GM23248 (cell line): Measurements from ENCODE around the gene QRICH2. TPM values are rescaled to one million over a fixed set of nuclear protein-coding genes. Genes with fewer than 3 reads are reported as not detected.
"Not testable (repeated sequence)": the region's sequence is repeated elsewhere in the genome, so short reads cannot be mapped to it uniquely, and the experiment has no call there.

ENCODE experiments used
- DNase-seq: peaks from one replicate; pipeline ENCODE4 v3.0.0-alpha.2; 2015
- H2AFZ ChIP-seq: fragments of 200-600 bp; sonication (generic); 2 replicates; pipeline ENCODE4 v1.6.1; 2016; ENCODE audit warnings: antibody characterized with exemption
- H3F3A ChIP-seq: fragments of 200-600 bp; sonication (generic); 2 replicates; pipeline ENCODE4 v1.6.1; 2016; ENCODE audit warnings: mild to moderate bottlenecking, antibody characterized with exemption, mixed run types; ENCODE audit not compliant: insufficient read depth
- H3K27ac ChIP-seq: fragments of 200-600 bp; sonication (generic); 2 replicates; pipeline ENCODE4 v1.5.1; 2016; ENCODE audit warnings: mild to moderate bottlenecking
- H3K27me3 ChIP-seq: fragments of 200-600 bp; sonication (generic); replicated peaks from 2 replicates; pipeline ENCODE4 v1.6.1; 2016; ENCODE audit warnings: mild to moderate bottlenecking; ENCODE audit not compliant: insufficient read depth
- H3K36me3 ChIP-seq: fragments of 200-600 bp; sonication (generic); 2 replicates; pipeline ENCODE4 v1.6.1; 2016; ENCODE audit warnings: low read depth, mild to moderate bottlenecking
- H3K4me1 ChIP-seq: fragments of 200-600 bp; sonication (generic); 2 replicates; pipeline ENCODE4 v1.6.1; 2016; ENCODE audit warnings: mild to moderate bottlenecking; ENCODE audit not compliant: insufficient read depth
- H3K4me2 ChIP-seq: fragments of 200-600 bp; sonication (generic); one replicate; pipeline ENCODE4 v1.6.1; 2016; ENCODE audit warnings: mild to moderate bottlenecking; ENCODE audit not compliant: unreplicated experiment
- H3K4me3 ChIP-seq: fragments of 200-600 bp; sonication (generic); 2 replicates; pipeline ENCODE4 v1.5.1; 2016; ENCODE audit warnings: mild to moderate bottlenecking
- H3K79me2 ChIP-seq: fragments of 200-600 bp; sonication (generic); 2 replicates; pipeline ENCODE4 v1.6.1; 2016; ENCODE audit warnings: mild to moderate bottlenecking; ENCODE audit not compliant: insufficient read depth
- H3K9ac ChIP-seq: fragments of 200-600 bp; sonication (generic); 2 replicates; pipeline ENCODE4 v1.6.1; 2016; ENCODE audit warnings: mild to moderate bottlenecking
- H3K9me2 ChIP-seq: fragments of 200-600 bp; sonication (generic); 2 replicates; pipeline ENCODE4 v1.6.1; 2016; ENCODE audit warnings: mixed run types, mild to moderate bottlenecking, moderate library complexity; ENCODE audit not compliant: insufficient read depth
- H3K9me3 ChIP-seq: fragments of 200-600 bp; sonication (generic); one replicate; pipeline ENCODE4 v1.6.1; 2017; ENCODE audit warnings: low read depth
- H4K20me1 ChIP-seq: fragments of 200-600 bp; sonication (generic); 2 replicates; pipeline ENCODE4 v1.6.0; 2016; ENCODE audit not compliant: insufficient read depth
- EZH2 ChIP-seq: fragments of 200-600 bp; sonication (generic); IDR thresholded peaks from 2 replicates; pipeline ENCODE4 v1.6.1; 2018; ENCODE audit warnings: antibody characterized with exemption, mild to moderate bottlenecking; ENCODE audit not compliant: insufficient read depth, poor library complexity, severe bottlenecking
- EZH2phosphoT487 ChIP-seq: fragments of 200-600 bp; sonication (generic); IDR thresholded peaks from 2 replicates; pipeline ENCODE4 v1.6.1; 2018; ENCODE audit warnings: antibody characterized with exemption, moderate library complexity, mild to moderate bottlenecking, low read depth; ENCODE audit not compliant: insufficient read depth
- WGBS, 2 experiments: methylation state at CpG; one replicate each; pipeline ENCODE4 v1.1.6; 2015 to 2017; ENCODE audit warnings: low lambda C conversion rate in 2 of 2, low coverage in 1 of 2; ENCODE audit errors: missing lambda C conversion rate in 2 of 2; 5-methylcytosine and 5-hydroxymethylcytosine counted together
- in situ Hi-C: fragments of 300-500 bp; cut with MboI; formaldehyde crosslinking; loops from 2 replicates; pipeline ENCODE4 v1.15.0; 2020
- polyA plus RNA-seq: library from polyadenylated mRNA; unstranded; fragments of >200 nt; fragmentation: Nextera tagmentation; extraction: Ambion mirVana; gene quantifications from 2 replicates; pipeline ENCODE4 v1.2.1, GENCODE V29; 2016
- total RNA-seq: library from RNA; depleted of rRNA; stranded (reverse); fragments of >200 nt; shearing (Covaris generic); gene quantifications from 2 replicates; pipeline ENCODE4 v1.2.3, GENCODE V29; 2014

The QRICH2 gene
- total and polyA plus RNA-seq, 2 experiments from 2014 or later: 1.3 to 4.0 TPM

- WGBS, 2 experiments: 69 to 76% methylated on average over 7 of the region's 7 CpGs
- DNase-seq: peak; percentile 41
- Histone ChIP-seq H3F3A (peaks cover 2% of the 10 kb centered on the region; the same call in 1 of the 2 replicates), H3K27me3 (peaks cover 15% of the 10 kb centered on the region; the same call in 1 of the 2 replicates), H3K36me3 (no peaks in the 10 kb centered on the region), H3K9ac (no peak overlapping the region), H3K27ac (no peak overlapping the region), H3K9me3 (no peaks in the 10 kb centered on the region), H3K4me3 (no peak overlapping the region), H2AFZ (no peak overlapping the region), H4K20me1 (no peaks in the 10 kb centered on the region), H3K4me2 (no peak overlapping the region), H3K79me2 (no peaks in the 10 kb centered on the region), H3K4me1 (peaks cover 3% of the 10 kb centered on the region), H3K9me2 (no peaks in the 10 kb centered on the region)
- in situ Hi-C loops: no loop called here
- TF ChIP-seq EZH2phosphoT487 (no peak), EZH2 (no peak)
Measured at GRCh38 chr17:76246080-76247066, 61.7 kb downstream of the QRICH2 start.

- DNase-seq, H3K4me1 ChIP-seq, H2AFZ ChIP-seq, H3K9me3 ChIP-seq, H4K20me1 ChIP-seq, H3K36me3 ChIP-seq, H3K9me2 ChIP-seq, H3K4me3 ChIP-seq, H3K4me2 ChIP-seq, H3K27ac ChIP-seq, in situ Hi-C loops, H3K9ac ChIP-seq, H3F3A ChIP-seq, H3K79me2 ChIP-seq: not testable (repeated sequence)
- H3K27me3 ChIP-seq: peaks cover 24% of the 10 kb centered on the region; the same call in 1 of the 2 replicates
- WGBS, 2 experiments: 77 to 84% methylated on average over 8 of the region's 8 CpGs
Measured at GRCh38 chr17:76244721-76245120, 63.4 kb downstream of the QRICH2 start.

GRCh38 chr17:76243826-76244679, 64.0 kb downstream of the QRICH2 start:
- no peak overlapping the region for H3K9ac ChIP-seq
- H3K79me2 ChIP-seq: no peaks in the 10 kb centered on the region
- no peak for DNase-seq
- H3K36me3 ChIP-seq: no peaks in the 10 kb centered on the region
- 54 to 58% methylated on average over 12 of the region's 12 CpGs for WGBS, 2 experiments
- TF ChIP-seq EZH2 (no peak), EZH2phosphoT487 (no peak)
- no peaks in the 10 kb centered on the region for H3K9me2 ChIP-seq
- no peak overlapping the region for H3K4me3 ChIP-seq
- H3K4me1 ChIP-seq: no peaks in the 10 kb centered on the region
- H3F3A ChIP-seq: no peaks in the 10 kb centered on the region
- H4K20me1 ChIP-seq: no peaks in the 10 kb centered on the region
- H2AFZ ChIP-seq: no peak overlapping the region
- H3K4me2 ChIP-seq: no peak overlapping the region
- in situ Hi-C loops: no loop called here
- H3K9me3 ChIP-seq: no peaks in the 10 kb centered on the region
- peaks cover 29% of the 10 kb centered on the region for H3K27me3 ChIP-seq
- no peak overlapping the region for H3K27ac ChIP-seq

GRCh38 chr17:76241691-76242255, 66.3 kb downstream of the QRICH2 start:
- H3K4me1 ChIP-seq: no peaks in the 10 kb centered on the region
- no peaks in the 10 kb centered on the region for H3K36me3 ChIP-seq
- no peak overlapping the region for H3K27ac ChIP-seq
- H2AFZ ChIP-seq: peak overlapping the region; percentile 93; the same call in 1 of the 2 replicates
- H3K4me2 ChIP-seq: no peak overlapping the region
- 93 to 95% methylated on average over 15 of the region's 15 CpGs for WGBS, 2 experiments
- H3K27me3 ChIP-seq: peaks cover 37% of the 10 kb centered on the region
- no peak overlapping the region for H3K4me3 ChIP-seq
- H3K9me3 ChIP-seq: no peaks in the 10 kb centered on the region
- H3F3A ChIP-seq: peaks cover 8% of the 10 kb centered on the region; the same call in 1 of the 2 replicates
- TF ChIP-seq EZH2 (no peak), EZH2phosphoT487 (no peak)
- no peak for DNase-seq
- no peak overlapping the region for H3K9ac ChIP-seq
- in situ Hi-C loops: no loop called here
- no peaks in the 10 kb centered on the region for H3K9me2 ChIP-seq
- H4K20me1 ChIP-seq: no peaks in the 10 kb centered on the region
- no peaks in the 10 kb centered on the region for H3K79me2 ChIP-seq
